ENCODE data around the gene S1PR1. TPM values are rescaled to one million over a fixed set of nuclear protein-coding genes. Genes with fewer than 3 reads are reported as not detected.
"Not testable (repeated sequence)": the region's sequence is repeated elsewhere in the genome, so short reads cannot be mapped to it uniquely, and the experiment has no call there.

S1PR1 gene
- total RNA-seq, 1 donor from 2014 or later, result not detected

DNA sequence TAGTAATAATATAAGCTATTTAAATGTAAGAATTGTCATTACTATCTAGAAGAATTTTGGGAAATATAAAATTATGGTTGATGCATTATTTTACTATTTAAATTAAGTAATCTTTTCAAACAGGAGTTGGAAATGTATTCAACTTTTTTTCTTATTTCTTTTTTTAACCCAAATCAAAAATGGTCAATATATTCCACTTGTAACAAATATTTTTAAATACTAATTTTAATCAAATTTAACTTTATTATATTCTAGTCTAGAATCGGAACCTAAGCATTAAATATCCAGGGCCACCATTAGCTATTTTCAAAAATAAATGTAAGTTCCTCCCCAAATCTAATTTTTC, 37.2 kb upstream of the S1PR1 start:
- H3K27me3 Mint-ChIP-seq (ENCODE audit: unreplicated experiment), result no peaks in the 10 kb centered on the region
- H3K4me3 Mint-ChIP-seq (ENCODE audit: unreplicated experiment), result no peak overlapping the region
- no peak for DNase-seq (ENCODE audit: extremely low spot score, unreplicated experiment)
- no peak overlapping the region for H3K27ac Mint-ChIP-seq (ENCODE audit: unreplicated experiment)
- no peaks in the 10 kb centered on the region for H3K9me3 Mint-ChIP-seq (ENCODE audit: unreplicated experiment)
- peaks cover 5% of the 10 kb centered on the region for H3K4me1 Mint-ChIP-seq (ENCODE audit: unreplicated experiment)
- TF ChIP-seq, protein P1, sequence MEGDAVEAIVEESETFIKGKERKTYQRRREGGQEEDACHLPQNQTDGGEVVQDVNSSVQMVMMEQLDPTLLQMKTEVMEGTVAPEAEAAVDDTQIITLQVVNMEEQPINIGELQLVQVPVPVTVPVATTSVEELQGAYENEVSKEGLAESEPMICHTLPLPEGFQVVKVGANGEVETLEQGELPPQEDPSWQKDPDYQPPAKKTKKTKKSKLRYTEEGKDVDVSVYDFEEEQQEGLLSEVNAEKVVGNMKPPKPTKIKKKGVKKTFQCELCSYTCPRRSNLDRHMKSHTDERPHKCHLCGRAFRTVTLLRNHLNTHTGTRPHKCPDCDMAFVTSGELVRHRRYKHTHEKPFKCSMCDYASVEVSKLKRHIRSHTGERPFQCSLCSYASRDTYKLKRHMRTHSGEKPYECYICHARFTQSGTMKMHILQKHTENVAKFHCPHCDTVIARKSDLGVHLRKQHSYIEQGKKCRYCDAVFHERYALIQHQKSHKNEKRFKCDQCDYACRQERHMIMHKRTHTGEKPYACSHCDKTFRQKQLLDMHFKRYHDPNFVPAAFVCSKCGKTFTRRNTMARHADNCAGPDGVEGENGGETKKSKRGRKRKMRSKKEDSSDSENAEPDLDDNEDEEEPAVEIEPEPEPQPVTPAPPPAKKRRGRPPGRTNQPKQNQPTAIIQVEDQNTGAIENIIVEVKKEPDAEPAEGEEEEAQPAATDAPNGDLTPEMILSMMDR (IDR thresholded peaks at IDR 0.05), result no peak
- H3K36me3 Mint-ChIP-seq (ENCODE audit: unreplicated experiment), result no peaks in the 10 kb centered on the region

DNA sequence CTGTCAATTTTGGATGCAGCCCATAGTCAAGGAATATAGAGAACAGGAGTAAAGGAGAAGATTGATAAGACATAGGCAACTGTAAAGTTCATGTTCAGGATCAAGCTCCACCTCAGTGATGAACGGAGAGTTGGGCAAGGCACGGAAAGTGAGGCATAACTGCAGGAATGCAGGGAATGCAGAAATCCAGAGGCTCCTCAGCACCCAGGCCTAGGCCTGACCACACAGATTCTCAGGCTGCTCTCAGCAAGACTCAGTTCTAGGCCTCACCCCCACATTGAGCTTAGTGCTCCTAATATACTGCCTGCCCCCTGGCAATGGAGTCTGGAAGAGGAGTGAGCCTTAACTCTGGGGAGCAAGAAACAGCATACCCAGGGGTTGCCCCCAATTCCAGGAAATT, 36.3 kb upstream of the S1PR1 start:
- TF ChIP-seq, protein P1 (IDR thresholded peaks at IDR 0.05), result no peak
- Mint-ChIP-seq H3K36me3 (ENCODE audit: unreplicated experiment) (no peaks in the 10 kb centered on the region), H3K27me3 (ENCODE audit: unreplicated experiment) (no peaks in the 10 kb centered on the region), H3K4me3 (ENCODE audit: unreplicated experiment) (no peak overlapping the region), H3K9me3 (ENCODE audit: unreplicated experiment) (no peaks in the 10 kb centered on the region), H3K27ac (ENCODE audit: unreplicated experiment) (no peak overlapping the region), H3K4me1 (ENCODE audit: unreplicated experiment) (peaks cover 5% of the 10 kb centered on the region)
- DNase-seq (ENCODE audit: extremely low spot score, unreplicated experiment), result no peak

DNA sequence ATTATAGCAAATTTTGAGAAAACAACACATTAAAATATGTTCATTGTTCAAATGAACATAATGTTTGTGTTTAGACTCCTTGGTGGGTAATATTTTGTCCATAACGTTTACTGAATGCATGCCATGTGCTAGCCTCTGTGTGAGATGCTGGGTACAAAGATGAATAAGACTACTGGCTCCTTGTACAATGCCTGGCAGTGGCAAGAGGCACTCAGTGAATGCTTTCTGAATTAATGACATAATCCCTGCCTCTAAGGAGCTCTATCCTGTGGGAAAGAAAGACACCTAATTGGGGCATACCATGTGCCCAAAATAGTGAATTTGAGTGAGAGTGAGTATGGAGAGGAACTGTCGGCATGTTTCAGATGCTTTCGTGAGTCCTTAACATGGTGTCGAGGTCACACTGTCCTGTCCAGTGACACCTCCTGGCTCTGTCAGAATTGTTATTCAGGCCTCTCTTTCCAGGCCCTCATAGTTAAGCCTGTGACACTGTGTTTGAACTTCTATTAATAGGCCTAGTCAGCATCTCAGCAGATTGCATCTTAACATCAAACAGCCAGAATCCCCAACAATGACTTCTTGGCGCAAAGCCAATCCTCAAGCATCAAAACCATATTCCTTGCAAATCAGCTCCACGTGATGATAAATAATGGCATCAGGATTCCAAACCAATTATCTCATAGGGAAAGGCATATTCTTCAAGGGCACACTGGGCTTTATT, 32.8 kb upstream of the S1PR1 start:
- no peaks in the 10 kb centered on the region for H3K36me3 Mint-ChIP-seq (ENCODE audit: unreplicated experiment)
- no peaks in the 10 kb centered on the region for H3K27me3 Mint-ChIP-seq (ENCODE audit: unreplicated experiment)
- H3K27ac Mint-ChIP-seq (ENCODE audit: unreplicated experiment), result no peak overlapping the region
- peaks cover 5% of the 10 kb centered on the region for H3K4me1 Mint-ChIP-seq (ENCODE audit: unreplicated experiment)
- TF ChIP-seq, protein P1 (IDR thresholded peaks at IDR 0.05), result no peak
- no peak overlapping the region for H3K4me3 Mint-ChIP-seq (ENCODE audit: unreplicated experiment)
- DNase-seq (ENCODE audit: extremely low spot score, unreplicated experiment), result no peak
- no peaks in the 10 kb centered on the region for H3K9me3 Mint-ChIP-seq (ENCODE audit: unreplicated experiment)

DNA sequence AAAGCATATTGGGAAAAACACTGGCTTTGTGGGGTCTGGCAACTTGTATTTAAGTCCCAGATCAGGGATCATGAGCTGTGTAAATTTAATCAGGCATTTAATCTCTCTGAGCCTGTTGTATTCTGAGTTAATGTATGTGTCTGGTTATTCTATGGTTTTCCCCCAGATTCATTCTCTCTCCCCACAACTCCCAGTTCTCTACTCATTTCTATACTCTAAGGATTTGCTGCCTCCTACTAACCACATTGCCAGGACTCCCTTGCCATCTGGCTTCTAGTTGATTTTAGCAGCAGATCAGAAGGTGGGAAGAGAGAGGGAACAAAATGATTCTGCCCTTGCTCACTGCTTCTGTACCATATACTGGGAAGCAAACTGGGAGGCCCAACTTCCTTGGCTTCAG, 31.4 kb upstream of the S1PR1 start:
- no peaks in the 10 kb centered on the region for H3K27me3 Mint-ChIP-seq (ENCODE audit: unreplicated experiment)
- no peak overlapping the region for H3K27ac Mint-ChIP-seq (ENCODE audit: unreplicated experiment)
- H3K4me1 Mint-ChIP-seq (ENCODE audit: unreplicated experiment), result peaks cover 3% of the 10 kb centered on the region
- no peak overlapping the region for H3K4me3 Mint-ChIP-seq (ENCODE audit: unreplicated experiment)
- DNase-seq (ENCODE audit: extremely low spot score, unreplicated experiment), result no peak
- H3K9me3 Mint-ChIP-seq (ENCODE audit: unreplicated experiment), result no peaks in the 10 kb centered on the region
- H3K36me3 Mint-ChIP-seq (ENCODE audit: unreplicated experiment), result no peaks in the 10 kb centered on the region
- TF ChIP-seq, protein P1 (IDR thresholded peaks at IDR 0.05), result no peak

DNA sequence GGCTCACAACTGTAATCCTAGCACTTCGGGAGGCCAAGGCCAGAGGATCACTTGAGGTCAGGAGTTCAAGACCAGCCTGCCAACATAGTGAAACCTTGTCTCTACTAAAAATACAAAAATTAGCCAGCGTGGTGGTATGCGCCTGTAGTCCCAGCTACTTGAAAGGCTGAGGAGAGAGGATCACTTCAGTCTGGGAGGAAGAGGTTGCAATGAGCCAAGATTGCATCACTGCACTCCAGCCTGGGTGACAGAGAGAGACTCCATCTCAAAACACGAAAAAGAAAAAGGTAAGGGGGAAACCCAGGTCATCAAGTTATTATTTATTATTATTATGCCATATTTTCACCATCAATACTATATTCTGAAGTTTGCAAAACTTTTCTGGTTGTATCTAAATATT, 30.7 kb upstream of the S1PR1 start:
- H3K9me3 Mint-ChIP-seq (ENCODE audit: unreplicated experiment); H3K27ac Mint-ChIP-seq (ENCODE audit: unreplicated experiment); H3K4me3 Mint-ChIP-seq (ENCODE audit: unreplicated experiment); H3K4me1 Mint-ChIP-seq (ENCODE audit: unreplicated experiment); H3K36me3 Mint-ChIP-seq (ENCODE audit: unreplicated experiment); DNase-seq (ENCODE audit: extremely low spot score, unreplicated experiment); H3K27me3 Mint-ChIP-seq (ENCODE audit: unreplicated experiment): not testable (repeated sequence)

DNA sequence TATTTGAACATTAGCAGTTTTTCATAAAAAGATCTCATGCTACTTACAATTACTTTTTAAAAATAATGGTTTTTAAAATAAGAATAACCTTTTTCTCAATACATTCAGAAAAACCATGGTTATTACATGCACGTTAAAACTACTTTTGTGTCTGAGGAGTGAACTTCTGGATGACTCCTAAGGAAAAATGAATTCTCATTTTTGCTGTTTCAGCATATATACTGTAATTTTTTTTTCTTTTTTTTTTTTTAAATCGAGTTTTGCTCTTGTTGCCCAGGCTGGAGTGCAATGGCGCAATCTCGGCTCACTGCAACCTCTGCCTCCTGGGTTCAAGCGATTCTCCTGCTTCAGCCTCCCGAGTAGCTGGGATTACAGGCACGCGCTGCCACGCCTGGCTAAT, 29.5 kb upstream of the S1PR1 start:
- not testable (repeated sequence) for H3K36me3 Mint-ChIP-seq (ENCODE audit: unreplicated experiment); H3K4me3 Mint-ChIP-seq (ENCODE audit: unreplicated experiment); H3K9me3 Mint-ChIP-seq (ENCODE audit: unreplicated experiment); H3K4me1 Mint-ChIP-seq (ENCODE audit: unreplicated experiment); H3K27ac Mint-ChIP-seq (ENCODE audit: unreplicated experiment); DNase-seq (ENCODE audit: extremely low spot score, unreplicated experiment); H3K27me3 Mint-ChIP-seq (ENCODE audit: unreplicated experiment)
